NCI-H1694 (cell line): ENCODE results near the gene RIC1.
"Not testable (repeated sequence)": the region's sequence is repeated elsewhere in the genome, so short reads cannot be mapped to it uniquely, and the experiment has no call there.

Source experiments
- DNase-seq: peaks from one replicate; lab custom pipeline; 2025; lab: John Stamatoyannopoulos, UW

Gene RIC1

GRCh38 chr9:5621327-5621726 lies 7.6 kb upstream of the RIC1 start:
- no peak for DNase-seq

GRCh38 chr9:5622016-5622415 lies 6.9 kb upstream of the RIC1 start:
- DNase-seq, result no peak

GRCh38 chr9:5624655-5625054 lies 4.3 kb upstream of the RIC1 start:
- no peak for DNase-seq

GRCh38 chr9:5626727-5627634 lies 1.9 kb upstream of the RIC1 start:
- peak; percentile 8 for DNase-seq

- DNase-seq, result not testable (repeated sequence)
Measured at GRCh38 chr9:5627686-5628085, 1.2 kb upstream of the RIC1 start.

GRCh38 chr9:5628183-5628529 lies 751 bp upstream of the RIC1 start:
- DNase-seq, result no peak

GRCh38 chr9:5629312-5630080 lies 589 bp downstream of the RIC1 start:
- no peak for DNase-seq

- DNase-seq, result no peak
Measured at GRCh38 chr9:5630081-5630507, 1.2 kb downstream of the RIC1 start.

- DNase-seq, result no peak
Measured at GRCh38 chr9:5631026-5631425, 2.1 kb downstream of the RIC1 start.

- DNase-seq, result no peak
Measured at GRCh38 chr9:5632540-5632939, 3.6 kb downstream of the RIC1 start.

GRCh38 chr9:5633243-5633642 lies 4.3 kb downstream of the RIC1 start:
- DNase-seq, result no peak

GRCh38 chr9:5635390-5635789 lies 6.5 kb downstream of the RIC1 start:
- DNase-seq, result no peak

GRCh38 chr9:5639816-5640215 lies 10.9 kb downstream of the RIC1 start:
- DNase-seq, result no peak

- DNase-seq, result no peak
Measured at GRCh38 chr9:5642170-5642569, 13.3 kb downstream of the RIC1 start.

- no peak for DNase-seq
Measured at GRCh38 chr9:5643005-5643624, 14.2 kb downstream of the RIC1 start.

- no peak for DNase-seq
Measured at GRCh38 chr9:5644501-5644900, 15.6 kb downstream of the RIC1 start.

- no peak for DNase-seq
Measured at GRCh38 chr9:5646116-5646515, 17.2 kb downstream of the RIC1 start.

- DNase-seq, result no peak
Measured at GRCh38 chr9:5650356-5651105, 21.6 kb downstream of the RIC1 start.

GRCh38 chr9:5651246-5651645 lies 22.3 kb downstream of the RIC1 start:
- no peak for DNase-seq

GRCh38 chr9:5652821-5653220 lies 23.9 kb downstream of the RIC1 start:
- DNase-seq, result no peak

GRCh38 chr9:5662804-5663203 lies 33.9 kb downstream of the RIC1 start:
- DNase-seq, result not testable (repeated sequence)

GRCh38 chr9:5665059-5665458 lies 36.2 kb downstream of the RIC1 start:
- no peak for DNase-seq
